ENCODE measurements around the gene XYLB.
"Not testable (repeated sequence)": the region's sequence is repeated elsewhere in the genome, so short reads cannot be mapped to it uniquely, and the experiment has no call there.

Gene XYLB

DNA sequence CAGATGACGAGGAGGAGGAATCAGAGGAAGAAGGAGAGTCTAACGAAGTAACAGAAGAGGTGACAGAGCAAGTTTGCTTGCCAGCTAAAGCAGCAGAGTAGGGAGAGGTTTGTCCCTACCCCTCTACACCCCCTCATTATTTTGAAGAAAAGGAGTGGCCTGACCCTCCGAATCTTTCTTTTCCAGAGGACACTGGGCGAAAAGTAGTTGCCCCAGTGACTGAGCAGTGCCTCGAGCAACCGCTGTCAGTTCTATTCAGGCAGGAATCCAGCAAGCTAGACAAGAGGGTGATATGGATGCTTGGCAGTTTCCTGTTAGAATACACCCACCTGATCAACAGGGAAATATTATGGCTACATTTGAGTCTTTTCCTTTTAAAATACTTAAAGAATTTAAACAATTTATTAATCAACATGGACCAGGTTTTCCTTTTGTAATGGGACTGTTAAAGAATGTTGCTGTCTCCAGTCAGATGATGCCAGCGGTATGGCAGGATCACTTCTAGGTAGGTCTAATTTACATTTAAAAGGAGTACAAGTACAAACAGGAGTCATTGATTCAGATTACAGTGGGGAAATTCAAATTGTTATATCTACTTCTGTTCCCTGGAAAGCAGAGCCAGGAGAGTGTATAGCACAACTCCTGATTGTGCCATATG is 75.2 kb downstream of the XYLB start:
- TF ChIP-seq, protein P1, sequence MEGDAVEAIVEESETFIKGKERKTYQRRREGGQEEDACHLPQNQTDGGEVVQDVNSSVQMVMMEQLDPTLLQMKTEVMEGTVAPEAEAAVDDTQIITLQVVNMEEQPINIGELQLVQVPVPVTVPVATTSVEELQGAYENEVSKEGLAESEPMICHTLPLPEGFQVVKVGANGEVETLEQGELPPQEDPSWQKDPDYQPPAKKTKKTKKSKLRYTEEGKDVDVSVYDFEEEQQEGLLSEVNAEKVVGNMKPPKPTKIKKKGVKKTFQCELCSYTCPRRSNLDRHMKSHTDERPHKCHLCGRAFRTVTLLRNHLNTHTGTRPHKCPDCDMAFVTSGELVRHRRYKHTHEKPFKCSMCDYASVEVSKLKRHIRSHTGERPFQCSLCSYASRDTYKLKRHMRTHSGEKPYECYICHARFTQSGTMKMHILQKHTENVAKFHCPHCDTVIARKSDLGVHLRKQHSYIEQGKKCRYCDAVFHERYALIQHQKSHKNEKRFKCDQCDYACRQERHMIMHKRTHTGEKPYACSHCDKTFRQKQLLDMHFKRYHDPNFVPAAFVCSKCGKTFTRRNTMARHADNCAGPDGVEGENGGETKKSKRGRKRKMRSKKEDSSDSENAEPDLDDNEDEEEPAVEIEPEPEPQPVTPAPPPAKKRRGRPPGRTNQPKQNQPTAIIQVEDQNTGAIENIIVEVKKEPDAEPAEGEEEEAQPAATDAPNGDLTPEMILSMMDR (IDR thresholded peaks at IDR 0.05; ENCODE audit: insufficient read depth, low read depth, low read length, missing control alignments), result no peak
- no peak overlapping the region for H3K4me3 ChIP-seq (ENCODE audit: low read depth, low read length)
- DNase-seq (ENCODE audit: low read depth), result no peak

- not testable (repeated sequence) for DNase-seq (ENCODE audit: low read depth); H3K4me3 ChIP-seq (ENCODE audit: low read depth, low read length)
Observed at GRCh38 chr3:38426798-38427426, 80.3 kb downstream of the XYLB start.

- not testable (repeated sequence) for H3K4me3 ChIP-seq (ENCODE audit: low read depth, low read length)
Observed at GRCh38 chr3:38432871-38433658, 86.5 kb downstream of the XYLB start.

GRCh38 chr3:38433661-38434060 is 87.1 kb downstream of the XYLB start:
- not testable (repeated sequence) for H3K4me3 ChIP-seq (ENCODE audit: low read depth, low read length); DNase-seq (ENCODE audit: low read depth)

More at GRCh38 chr3:38432871-38433658, 86.5 kb downstream of the XYLB start:
- not testable (repeated sequence) for DNase-seq (ENCODE audit: low read depth)

- DNase-seq (ENCODE audit: low read depth), result peak; percentile 13
- H3K4me3 ChIP-seq (ENCODE audit: low read depth, low read length), result not testable (repeated sequence)
Observed at GRCh38 chr3:38438436-38439069, 92.0 kb downstream of the XYLB start.

DNA sequence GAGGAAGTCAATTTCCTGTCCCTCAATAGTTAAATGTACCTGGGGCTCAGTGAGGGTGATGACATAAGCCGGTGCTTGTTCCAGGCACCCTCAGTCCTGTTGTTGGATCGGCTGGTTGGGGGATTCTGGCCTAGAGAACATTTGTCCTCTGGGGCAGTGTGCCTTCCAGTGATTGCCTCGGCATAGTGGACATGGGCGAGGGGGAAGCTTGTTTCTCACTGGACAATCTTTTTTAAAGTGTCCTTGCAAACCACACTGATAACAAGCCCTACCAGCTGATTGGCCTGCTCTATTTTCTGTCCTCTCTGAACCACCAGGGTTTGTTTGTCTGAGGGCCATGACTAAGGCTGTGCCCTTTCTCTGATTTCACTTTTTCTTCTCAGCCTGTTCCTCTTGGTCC is 96.6 kb downstream of the XYLB start:
- not testable (repeated sequence) for H3K4me3 ChIP-seq (ENCODE audit: low read depth, low read length); DNase-seq (ENCODE audit: low read depth)

DNA sequence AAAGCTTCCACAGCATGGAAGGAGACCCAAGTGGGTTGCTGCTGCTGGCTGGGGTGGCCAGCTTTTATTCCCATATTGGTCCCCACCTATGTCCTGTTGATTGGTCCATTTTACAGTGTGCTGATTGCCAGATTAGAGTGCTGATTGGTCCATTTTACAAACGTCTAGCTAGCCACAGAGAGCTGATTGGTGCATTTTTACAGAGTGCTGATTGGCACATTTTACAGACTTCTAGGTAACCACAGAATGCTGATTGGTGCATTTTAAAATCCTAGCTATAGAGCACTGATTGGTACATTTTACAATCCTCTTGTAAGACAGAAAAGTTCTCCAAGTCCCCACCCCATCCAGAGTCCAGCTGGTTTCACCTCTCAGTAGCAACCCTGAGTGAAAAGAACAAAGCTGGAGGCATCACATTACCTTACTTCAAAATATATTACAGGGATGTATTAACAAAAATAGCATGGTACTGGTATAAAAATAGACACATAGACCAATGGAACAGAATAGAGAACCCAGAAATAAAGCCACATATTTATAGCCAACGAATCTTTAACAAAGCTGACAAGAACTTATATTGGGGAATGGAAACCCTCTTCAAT is 99.6 kb downstream of the XYLB start:
- no peak overlapping the region for H3K4me3 ChIP-seq (ENCODE audit: low read depth, low read length)
- TF ChIP-seq, protein P1 (IDR thresholded peaks at IDR 0.05; ENCODE audit: insufficient read depth, low read depth, low read length, missing control alignments), result no peak
- no peak for DNase-seq (ENCODE audit: low read depth)

- no peak for DNase-seq (ENCODE audit: low read depth)
- H3K4me3 ChIP-seq (ENCODE audit: low read depth, low read length), result no peak overlapping the region
- TF ChIP-seq, protein P1 (IDR thresholded peaks at IDR 0.05; ENCODE audit: insufficient read depth, low read depth, low read length, missing control alignments), result no peak
Observed at GRCh38 chr3:38446812-38447211, 100.2 kb downstream of the XYLB start.

GRCh38 chr3:38450853-38451252 is 104.3 kb downstream of the XYLB start:
- TF ChIP-seq, protein P1 (IDR thresholded peaks at IDR 0.05; ENCODE audit: insufficient read depth, low read depth, low read length, missing control alignments), result no peak
- no peak for DNase-seq (ENCODE audit: low read depth)

More at GRCh38 chr3:38450853-38451252, 104.3 kb downstream of the XYLB start:
- H3K4me3 ChIP-seq (ENCODE audit: low read depth, low read length), result no peak overlapping the region
